Thyroid gland (tissue), 4 donors: ENCODE data around the gene CAPSL.

Experiments
- CTCF ChIP-seq, 6 experiments: fragments of 200-600 bp in 3 of 6; fragments of 450-650 bp in 3 of 6; sonication (generic) in 3 of 6; IDR thresholded peaks; one replicate each; pipeline ENCODE4 v1.5.1; 2016 to 2019; ENCODE audit warnings: antibody characterized with exemption in 6 of 6, mild to moderate bottlenecking in 2 of 6, inconsistent platforms in 1 of 6, moderate library complexity in 1 of 6
- POLR2A ChIP-seq, 2 donors: fragments of 450-650 bp; IDR thresholded peaks; one replicate each; pipeline ENCODE4 v1.6.1; 2017; ENCODE audit warnings: antibody characterized with exemption in 2 of 2, mild to moderate bottlenecking in 2 of 2, moderate library complexity in 1 of 2

GRCh38 chr5:35876454-35876853, 62.0 kb downstream of the CAPSL start:
- no peak for TF ChIP-seq CTCF (IDR thresholded peaks at IDR 0.05)
- no peak for TF ChIP-seq POLR2A (IDR thresholded peaks at IDR 0.05)
